Measurements from ENCODE around the gene CTNNA2. TPM values are rescaled to one million over a fixed set of nuclear protein-coding genes. Genes with fewer than 3 reads are reported as not detected.

CTNNA2 gene
- total RNA-seq, 1 experiment from 2014 or later, result 5.5 TPM

DNA sequence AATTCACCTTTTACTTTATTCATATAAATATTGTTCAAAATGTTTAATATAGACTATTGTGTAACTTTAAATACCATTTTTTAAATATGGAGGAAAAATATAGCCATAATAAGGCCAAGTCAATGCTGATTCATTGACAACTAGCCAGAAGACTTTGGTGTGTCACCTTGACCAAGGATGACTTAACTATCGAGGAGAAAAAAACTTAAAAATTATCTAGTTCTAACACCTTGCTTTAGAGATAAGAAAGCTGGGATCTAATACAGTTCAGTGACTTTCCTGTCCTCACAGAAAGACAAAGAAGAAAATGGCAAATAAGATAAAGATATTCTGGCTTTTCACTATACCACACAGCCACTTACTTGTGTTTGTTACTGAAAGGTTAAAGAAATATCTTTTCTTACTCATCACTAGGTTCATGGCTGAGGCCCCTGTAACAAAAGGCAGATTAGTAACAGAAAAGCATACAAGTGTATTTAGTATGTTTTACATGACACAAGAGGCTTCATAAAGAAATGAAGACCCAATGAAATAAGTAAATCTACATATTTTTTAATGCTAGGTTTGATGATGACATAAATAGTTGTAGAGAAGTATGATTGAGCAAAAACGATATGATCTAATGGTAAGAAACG, 857.6 kb downstream of the CTNNA2 start:
- TF ChIP-seq, protein P1, sequence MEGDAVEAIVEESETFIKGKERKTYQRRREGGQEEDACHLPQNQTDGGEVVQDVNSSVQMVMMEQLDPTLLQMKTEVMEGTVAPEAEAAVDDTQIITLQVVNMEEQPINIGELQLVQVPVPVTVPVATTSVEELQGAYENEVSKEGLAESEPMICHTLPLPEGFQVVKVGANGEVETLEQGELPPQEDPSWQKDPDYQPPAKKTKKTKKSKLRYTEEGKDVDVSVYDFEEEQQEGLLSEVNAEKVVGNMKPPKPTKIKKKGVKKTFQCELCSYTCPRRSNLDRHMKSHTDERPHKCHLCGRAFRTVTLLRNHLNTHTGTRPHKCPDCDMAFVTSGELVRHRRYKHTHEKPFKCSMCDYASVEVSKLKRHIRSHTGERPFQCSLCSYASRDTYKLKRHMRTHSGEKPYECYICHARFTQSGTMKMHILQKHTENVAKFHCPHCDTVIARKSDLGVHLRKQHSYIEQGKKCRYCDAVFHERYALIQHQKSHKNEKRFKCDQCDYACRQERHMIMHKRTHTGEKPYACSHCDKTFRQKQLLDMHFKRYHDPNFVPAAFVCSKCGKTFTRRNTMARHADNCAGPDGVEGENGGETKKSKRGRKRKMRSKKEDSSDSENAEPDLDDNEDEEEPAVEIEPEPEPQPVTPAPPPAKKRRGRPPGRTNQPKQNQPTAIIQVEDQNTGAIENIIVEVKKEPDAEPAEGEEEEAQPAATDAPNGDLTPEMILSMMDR (conservative IDR thresholded peaks at IDR 0.05), result no peak
- H3K56ac ChIP-seq (ENCODE audit: insufficient read length, low read depth, low read length), result no peak overlapping the region
- H3K9me3 Mint-ChIP-seq, result no peaks in the 10 kb centered on the region; a peak in 1 of 5 replicates
- H3T11ph ChIP-seq (ENCODE audit: low read length), result no peak overlapping the region
- H3K23ac ChIP-seq (ENCODE audit: insufficient read length, low read depth, low read length), result no peak overlapping the region
- no peak overlapping the region for H2AK5ac ChIP-seq (ENCODE audit: insufficient read length, low read length)
- DNase-seq, result no peak
- no peaks in the 10 kb centered on the region; the same call in 1 of the 2 replicates for H3K27me3 ChIP-seq (ENCODE audit: insufficient read depth, low read length)
- no peak overlapping the region for H3K4me2 ChIP-seq (ENCODE audit: insufficient read depth, insufficient read length, low read length)
- no peaks in the 10 kb centered on the region for H4K20me1 ChIP-seq (ENCODE audit: control insufficient read depth, insufficient read depth, insufficient read length)
- H3K27me3 Mint-ChIP-seq (ENCODE audit: low read depth), result peaks cover 14% of the 10 kb centered on the region
- no peaks in the 10 kb centered on the region for H3K79me2 ChIP-seq (ENCODE audit: insufficient read depth, low read length)
- no CpG with 5 or more reads among the region's 3 CpGs for WGBS (ENCODE audit: extremely low coverage, insufficient read length, low lambda C conversion rate)
- H3K14ac ChIP-seq (ENCODE audit: insufficient read depth, low read length), result no peak overlapping the region
- peaks cover 24 to 30% of the 10 kb centered on the region in 2 experiments for H3K4me1 Mint-ChIP-seq
- H2AFZ ChIP-seq (ENCODE audit: low read length), result no peak overlapping the region
- H3K18ac ChIP-seq (ENCODE audit: insufficient read length, low read depth, low read length), result no peak overlapping the region
- no peak overlapping the region for H4K8ac ChIP-seq (replicated peaks; ENCODE audit: insufficient read length, low read depth, low read length)
- H2BK120ac ChIP-seq (ENCODE audit: low read depth, low read length, poor library complexity, severe bottlenecking), result no peak overlapping the region
- no peak overlapping the region for H3K27ac ChIP-seq (ENCODE audit: insufficient read length, low read depth, low read length)
- no peak overlapping the region for H2BK5ac ChIP-seq (ENCODE audit: insufficient read length, low read length)
- H3K79me1 ChIP-seq (ENCODE audit: insufficient read depth, low read depth, low read length, poor library complexity, severe bottlenecking), result no peaks in the 10 kb centered on the region
- no peaks in the 10 kb centered on the region; the same call in 1 of the 2 replicates for H3K4me1 ChIP-seq (ENCODE audit: insufficient read depth, low read length)
- no peak overlapping the region for H3K4ac ChIP-seq (ENCODE audit: low read depth, low read length)
- no peaks in the 10 kb centered on the region for H3K9me3 ChIP-seq (ENCODE audit: control insufficient read depth, low read depth, low read length)
- no peak overlapping the region for H4K5ac ChIP-seq (ENCODE audit: insufficient read length, low read depth, low read length)
- no peak overlapping the region for H2BK15ac ChIP-seq (ENCODE audit: low read depth, low read length)
- H3K36me3 Mint-ChIP-seq (ENCODE audit: insufficient read depth in 1 of 3, low read depth in 3 of 3), result no peaks in the 10 kb centered on the region
- no peak overlapping the region for H2BK12ac ChIP-seq (ENCODE audit: insufficient read length, low read depth, low read length)
- H2BK20ac ChIP-seq (ENCODE audit: low read depth, low read length, poor library complexity, severe bottlenecking), result no peak overlapping the region
- no peak overlapping the region for H4K91ac ChIP-seq (ENCODE audit: insufficient read length, low read depth, low read length)
- H3K23me2 ChIP-seq (ENCODE audit: insufficient read length, low read depth, low read length, poor library complexity, severe bottlenecking), result no peaks in the 10 kb centered on the region
- no peak overlapping the region for H3K4me3 Mint-ChIP-seq
- no peak overlapping the region for H3K27ac Mint-ChIP-seq
- no peak overlapping the region for H3K9ac ChIP-seq (ENCODE audit: extremely low read depth, insufficient read length, low read length)

Measured in H9 (cell line).